Caco-2 (cell line): ENCODE data around the gene PARD3B. TPM values are rescaled to one million over a fixed set of nuclear protein-coding genes. Genes with fewer than 3 reads are reported as not detected.

Source experiments
- BruUV-seq: library from RNA; stranded (reverse); fragments of 400-500 nt; replicated peaks from 2 replicates; lab custom pipeline; 2021; lab: Mats Ljungman, UMichigan
- CTCF ChIA-PET: fragments of 300-600 bp; sonication (Branson Sonifier 250); formaldehyde crosslinking; loops from one replicate; lab custom pipeline; 2022; ENCODE audit warnings: antibody characterized with exemption; lab: Charles Lee
- POLR2A ChIA-PET: fragments of 300-600 bp; sonication (Branson Sonifier 250); formaldehyde crosslinking; loops from one replicate; lab custom pipeline; 2022; ENCODE audit warnings: antibody characterized with exemption; lab: Charles Lee
- DNase-seq, 2 experiments: peaks; one replicate each; pipeline versions ENCODE4 v3.0.0 to v3.0.0-alpha.2; 2020 to 2022
- H3K27me3 ChIP-seq: replicated peaks from 2 replicates; pipeline ENCODE4 v1.6.0; 2011; ENCODE audit warnings: low read length; ENCODE audit not compliant: control insufficient read depth, insufficient read depth
- H3K36me3 ChIP-seq: 2 replicates; pipeline ENCODE4 v1.5.1; 2011; ENCODE audit warnings: low read length; ENCODE audit not compliant: control insufficient read depth, insufficient read depth
- H3K4me1 ChIP-seq: fragments of 250-450 bp; sonication (Bioruptor Pico); 2 replicates; pipeline ENCODE4 v1.5.1; 2020; ENCODE audit warnings: mild to moderate bottlenecking
- H3K4me3 ChIP-seq: 2 replicates; pipeline ENCODE4 v1.5.1; 2011; ENCODE audit warnings: low read depth, mild to moderate bottlenecking, control low read depth, low read length
- H3K9me3 ChIP-seq: fragments of 250-450 bp; sonication (Bioruptor Pico); 2 replicates; pipeline ENCODE4 v1.5.1; 2020; ENCODE audit warnings: mild to moderate bottlenecking, moderate library complexity
- H3K27ac Mint-ChIP-seq: one replicate; pipeline ENCODE4 v1.8.0; 2022; ENCODE audit warnings: mixed read lengths; ENCODE audit not compliant: unreplicated experiment
- H3K27me3 Mint-ChIP-seq: one replicate; pipeline ENCODE4 v1.8.0; 2022; ENCODE audit warnings: mixed read lengths; ENCODE audit not compliant: insufficient read depth, unreplicated experiment
- H3K36me3 Mint-ChIP-seq: one replicate; pipeline ENCODE4 v1.8.0; 2022; ENCODE audit warnings: mild to moderate bottlenecking, mixed read lengths; ENCODE audit not compliant: insufficient read depth, unreplicated experiment
- H3K4me1 Mint-ChIP-seq: one replicate; pipeline ENCODE4 v1.8.0; 2022; ENCODE audit warnings: low read depth, mixed read lengths; ENCODE audit not compliant: unreplicated experiment
- H3K4me3 Mint-ChIP-seq: one replicate; pipeline ENCODE4 v1.8.0; 2022; ENCODE audit warnings: mild to moderate bottlenecking, moderate library complexity, mixed read lengths; ENCODE audit not compliant: unreplicated experiment
- H3K9me3 Mint-ChIP-seq: one replicate; pipeline ENCODE4 v1.8.0; 2022; ENCODE audit warnings: mixed read lengths; ENCODE audit not compliant: unreplicated experiment
- CTCF ChIP-seq, 2 experiments: fragments of 200-600 bp in 1 of 2; IDR thresholded peaks; 1 replicate in 1 of 2; 2 replicates in 1 of 2; pipeline versions ENCODE4 v1.5.1 to v1.8.0; 2011 to 2022; ENCODE audit warnings: antibody characterized with exemption in 1 of 2, control low read depth in 1 of 2, inconsistent platforms in 1 of 2, low read depth in 1 of 2, low read length in 1 of 2, mild to moderate bottlenecking in 1 of 2, moderate library complexity in 1 of 2; ENCODE audit not compliant: insufficient read depth in 1 of 2, severe bottlenecking in 1 of 2, unreplicated experiment in 1 of 2
- intact Hi-C: fragments of 100-400 bp; cut with micrococcal nuclease; formaldehyde crosslinking; loops from one replicate; pipeline ENCODE4 v1.10.0; 2022; ENCODE audit not compliant: unreplicated experiment
- total RNA-seq: library from RNA; stranded (reverse); gene quantifications from 2 replicates; pipeline ENCODE4 v1.2.3, GENCODE V29; 2022

PARD3B gene
- total RNA-seq, 1 experiment from 2014 or later = 68.9 TPM

DNA sequence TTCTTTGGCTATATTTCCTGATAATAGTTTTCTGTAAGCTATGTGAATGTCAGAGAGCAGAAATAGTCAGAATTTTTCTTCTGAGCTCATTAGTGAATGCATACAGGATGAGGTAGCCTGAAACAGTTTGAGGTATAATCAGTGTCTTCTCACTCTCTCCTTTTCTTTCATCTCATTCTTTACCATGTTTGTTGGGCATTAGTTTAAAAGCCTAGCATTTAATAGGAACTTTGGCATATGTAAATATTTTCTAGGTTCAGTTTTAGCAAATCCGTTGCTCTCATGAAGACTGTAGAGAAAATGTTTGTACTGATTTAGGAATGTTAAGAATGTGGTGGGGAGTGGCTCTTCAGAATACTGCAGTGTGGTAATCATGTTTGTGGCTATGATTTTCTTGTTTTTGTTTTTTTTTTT, 119.4 kb downstream of the PARD3B start:
- POLR2A ChIA-PET = interaction anchor here (0.6 to 0.7 kb wide), 2 partner anchors 8 to 43 kb away, joined by 3 to 4 read pairs; no protein-coding TSS in a partner anchor

GRCh38 chr2:204665207-204665606, 119.9 kb downstream of the PARD3B start:
- intact Hi-C loops = no loop called here
- no TSS peak for BruUV-seq
- Histone ChIP-seq H3K36me3 (no peaks in the 10 kb centered on the region; the same call in 1 of the 2 replicates), H3K4me1 (peaks cover 80% of the 10 kb centered on the region), H3K9me3 (no peaks in the 10 kb centered on the region), H3K27me3 (no peaks in the 10 kb centered on the region), H3K4me3 (no peak overlapping the region)
- H3K27ac Mint-ChIP-seq = no peak overlapping the region
- H3K9me3 Mint-ChIP-seq = no peaks in the 10 kb centered on the region
- peaks cover 20% of the 10 kb centered on the region for H3K36me3 Mint-ChIP-seq
- H3K4me3 Mint-ChIP-seq = peak overlapping the region; percentile 17
- ChIA-PET POLR2A (interaction anchor here (0.7 kb wide), 1 partner anchor 9 kb away, joined by 4 read pairs; no protein-coding TSS in a partner anchor), CTCF (interaction anchor here (1.4 kb wide), 2 partner anchors 10 to 27 kb away, joined by 4 read pairs; no protein-coding TSS in a partner anchor)
- H3K4me1 Mint-ChIP-seq = peaks cover 31% of the 10 kb centered on the region
- DNase-seq = peak; percentile 25 to 45
- no peak for TF ChIP-seq CTCF (IDR thresholded peaks at IDR 0.05; ENCODE audit: insufficient read depth in 1 of 2, low read depth in 1 of 2, low read length in 1 of 2, severe bottlenecking in 1 of 2, unreplicated experiment in 1 of 2)
- H3K27me3 Mint-ChIP-seq = no peaks in the 10 kb centered on the region

More for the DNA sequence above, 119.4 kb downstream of the PARD3B start:
- Histone ChIP-seq H3K4me1 (peaks cover 75% of the 10 kb centered on the region), H3K9me3 (no peaks in the 10 kb centered on the region), H3K27me3 (no peaks in the 10 kb centered on the region), H3K36me3 (no peaks in the 10 kb centered on the region; the same call in 1 of the 2 replicates), H3K4me3 (no peak overlapping the region)
- H3K27me3 Mint-ChIP-seq = no peaks in the 10 kb centered on the region
- intact Hi-C loops = loop anchor here (1.0 kb wide), 1 partner anchor 53 kb away; no protein-coding TSS in a partner anchor
- no peak overlapping the region for H3K27ac Mint-ChIP-seq
- no peaks in the 10 kb centered on the region for H3K9me3 Mint-ChIP-seq
- TF ChIP-seq CTCF (IDR thresholded peaks at IDR 0.05; ENCODE audit: insufficient read depth in 1 of 2, low read depth in 1 of 2, low read length in 1 of 2, severe bottlenecking in 1 of 2, unreplicated experiment in 1 of 2) = no peak
- CTCF ChIA-PET = interaction anchor here (1.4 kb wide), 2 partner anchors 10 to 27 kb away, joined by 4 read pairs; no protein-coding TSS in a partner anchor
- H3K4me3 Mint-ChIP-seq = peak overlapping the region; percentile 17
- peak in 1 of 2 experiments; percentile 43 for DNase-seq
- TSS peak; percentile 38 for BruUV-seq
- peaks cover 28% of the 10 kb centered on the region for H3K4me1 Mint-ChIP-seq
- peaks cover 20% of the 10 kb centered on the region for H3K36me3 Mint-ChIP-seq

DNA sequence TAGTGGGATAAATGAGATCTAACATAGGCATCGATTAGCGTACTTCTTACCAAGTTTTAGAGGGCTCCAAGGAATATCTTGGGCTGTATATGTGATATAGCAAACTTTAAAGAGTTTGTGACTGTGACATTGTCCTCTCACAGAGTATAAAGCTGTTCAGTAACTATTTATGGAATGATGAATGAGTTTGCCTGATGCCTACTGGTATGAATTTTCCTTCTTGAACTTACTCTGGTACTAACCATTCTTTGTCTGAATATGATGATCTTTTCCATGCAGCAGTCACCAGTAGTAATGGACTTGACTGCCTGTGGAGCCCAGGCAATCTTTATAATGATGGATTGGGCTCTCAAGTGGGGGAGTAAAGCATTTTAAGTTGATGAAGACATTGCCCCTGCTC, 120.5 kb downstream of the PARD3B start:
- Histone ChIP-seq H3K4me3 (no peak overlapping the region), H3K27me3 (no peaks in the 10 kb centered on the region), H3K9me3 (no peaks in the 10 kb centered on the region), H3K4me1 (peaks cover 86% of the 10 kb centered on the region), H3K36me3 (no peaks in the 10 kb centered on the region; the same call in 1 of the 2 replicates)
- no peak for TF ChIP-seq CTCF (IDR thresholded peaks at IDR 0.05; ENCODE audit: insufficient read depth in 1 of 2, low read depth in 1 of 2, low read length in 1 of 2, severe bottlenecking in 1 of 2, unreplicated experiment in 1 of 2)
- H3K27ac Mint-ChIP-seq = no peak overlapping the region
- intact Hi-C loops = no loop called here
- ChIA-PET CTCF (no interaction called here), POLR2A (no interaction called here)
- TSS peak; percentile 14 for BruUV-seq
- peaks cover 36% of the 10 kb centered on the region for H3K4me1 Mint-ChIP-seq
- no peaks in the 10 kb centered on the region for H3K9me3 Mint-ChIP-seq
- no peak for DNase-seq
- H3K27me3 Mint-ChIP-seq = no peaks in the 10 kb centered on the region
- no peak overlapping the region for H3K4me3 Mint-ChIP-seq
- peaks cover 20% of the 10 kb centered on the region for H3K36me3 Mint-ChIP-seq
